Inferior parietal cortex (tissue), 1 donor: ENCODE data around the gene SPRR2A.
"Not testable (repeated sequence)": the region's sequence is repeated elsewhere in the genome, so short reads cannot be mapped to it uniquely, and the experiment has no call there.

Experiments
- DNase-seq: peaks from one replicate; pipeline ENCODE4 v3.0.0-alpha.2; 2016; ENCODE audit errors: extremely low spot score

SPRR2A gene

DNA sequence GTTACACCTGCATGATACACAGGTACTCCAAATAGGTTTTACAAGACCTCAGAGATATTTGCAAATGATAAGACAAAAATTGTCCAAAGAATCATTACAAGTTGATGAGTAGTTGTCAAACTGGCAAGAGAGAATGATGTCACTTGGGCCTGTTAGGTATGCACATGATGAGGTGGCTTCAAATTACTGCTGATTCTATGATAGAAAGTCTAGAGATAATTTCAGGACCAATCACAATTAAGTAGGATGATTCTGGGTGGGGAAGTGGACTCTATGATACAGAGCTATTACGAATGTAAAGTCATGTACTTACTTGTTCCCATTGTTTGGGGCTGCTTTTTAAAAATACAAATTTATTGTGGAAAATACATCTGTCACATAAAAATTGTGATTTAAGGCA, 31.5 kb downstream of the SPRR2A start:
- DNase-seq = no peak

DNA sequence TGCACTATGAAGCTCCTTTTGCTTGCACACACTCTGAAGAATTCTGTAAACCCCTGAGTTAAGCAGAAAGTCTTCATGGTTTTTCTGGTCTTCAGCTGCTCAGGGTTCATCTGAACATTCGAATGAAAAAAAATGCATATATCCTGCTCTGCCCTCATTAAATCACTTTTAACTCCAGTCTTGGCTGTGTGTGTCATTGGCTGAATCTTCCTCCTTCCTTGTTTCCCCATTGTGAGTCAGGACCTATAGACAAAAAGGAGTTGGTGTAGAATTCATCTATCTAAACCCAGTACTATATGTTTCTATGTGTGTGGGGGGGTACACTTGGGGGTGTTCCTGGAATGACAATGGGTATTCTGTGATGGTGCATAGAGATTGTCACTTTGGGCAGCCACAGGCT, 32.9 kb downstream of the SPRR2A start:
- no peak for DNase-seq

DNA sequence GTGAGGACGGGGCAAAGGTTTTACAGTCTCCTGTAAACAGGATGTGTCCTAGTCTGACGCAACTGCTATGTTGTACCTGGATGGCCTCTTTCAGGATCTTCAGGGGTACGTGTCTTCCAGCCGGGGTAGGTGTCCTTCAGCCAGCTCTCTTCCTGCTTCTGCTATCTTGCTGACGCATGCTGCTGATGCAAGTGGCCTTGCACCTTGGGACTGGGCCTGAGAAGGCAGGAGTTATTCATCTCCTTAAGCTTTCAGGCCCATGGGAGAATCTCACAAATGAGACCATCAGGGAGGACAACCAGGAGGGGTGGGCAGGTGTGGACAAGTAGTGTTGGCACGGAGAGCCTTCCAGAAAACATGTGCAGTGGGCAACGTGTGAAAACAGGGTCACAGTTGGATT, 34.2 kb downstream of the SPRR2A start:
- DNase-seq = no peak

DNA sequence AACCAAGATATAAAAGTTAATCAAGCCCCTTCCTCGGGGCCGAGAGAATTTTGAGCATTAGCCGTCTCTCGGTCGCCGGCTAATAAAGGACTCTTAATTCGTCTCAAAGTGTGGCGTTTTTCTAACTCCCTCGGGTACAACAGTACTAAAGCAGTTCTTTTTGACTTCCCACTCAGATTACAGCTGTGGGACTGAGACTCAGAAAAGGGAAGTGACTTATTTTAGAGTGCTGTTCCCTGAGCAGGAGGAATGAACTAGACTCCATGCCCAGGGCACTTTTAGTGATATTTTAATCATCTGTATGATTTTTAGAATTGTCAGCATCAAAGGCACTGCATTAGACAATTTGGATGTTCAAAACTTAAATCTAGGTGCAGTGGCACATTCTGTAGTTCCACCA, 35.0 kb downstream of the SPRR2A start:
- DNase-seq = not testable (repeated sequence)

DNA sequence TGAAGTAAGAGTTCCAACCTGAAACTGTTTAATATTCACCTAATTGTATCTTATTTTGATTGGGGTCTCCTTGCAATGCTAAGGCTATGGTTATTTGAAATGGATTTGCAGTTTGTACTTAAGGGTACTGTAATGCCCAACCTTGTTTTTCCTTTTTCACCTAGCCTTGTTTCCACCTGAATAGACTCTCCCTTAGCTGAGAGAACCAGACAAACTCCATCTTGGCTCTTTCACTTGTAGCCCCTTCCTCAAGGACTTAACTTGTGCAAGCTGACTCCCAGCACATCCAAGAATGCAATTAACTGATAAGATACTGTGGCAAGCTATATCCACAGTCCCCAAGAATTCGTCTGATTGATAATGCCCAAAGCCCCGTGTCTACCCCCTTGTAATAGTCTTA, 35.5 kb downstream of the SPRR2A start:
- DNase-seq = not testable (repeated sequence)

DNA sequence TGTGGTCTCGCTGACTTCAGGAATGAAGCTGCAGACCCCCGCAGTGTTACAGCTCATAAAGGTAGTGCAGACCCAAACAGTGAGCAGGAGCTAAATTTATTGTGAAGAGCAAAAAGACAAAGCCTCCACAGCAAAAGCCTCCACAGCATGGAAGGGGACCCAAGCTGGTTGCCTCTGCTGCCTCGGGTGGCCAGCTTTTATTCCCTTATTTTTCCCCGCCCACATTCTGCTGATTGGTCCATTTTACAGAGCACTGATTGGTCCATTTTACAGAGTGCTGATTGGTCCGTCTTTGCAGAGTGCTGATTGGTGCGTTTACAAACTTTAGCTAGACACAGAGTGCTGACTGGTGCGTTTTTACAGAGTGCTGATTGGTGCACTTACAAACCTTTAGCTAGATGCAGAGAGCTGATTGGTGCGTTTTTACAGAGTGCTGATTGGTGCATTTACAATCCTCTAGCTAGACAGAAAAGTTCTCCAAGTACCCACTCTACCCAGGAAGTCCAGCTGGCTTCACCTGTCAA, 46.0 kb downstream of the SPRR2A start:
- not testable (repeated sequence) for DNase-seq
